C4-2B (cell line): ENCODE results near the gene BCR.

Source experiments
- ZFX ChIP-seq: fragments of 450-650 bp; IDR thresholded peaks from 2 replicates; pipeline ENCODE4 v1.6.1; 2017
- TF ChIP-seq, protein P1 (sequence below): fragments of 450-650 bp; conservative IDR thresholded peaks from 2 replicates; pipeline ENCODE4 v1.5.1; 2017; ENCODE audit warnings: mild to moderate bottlenecking

DNA sequence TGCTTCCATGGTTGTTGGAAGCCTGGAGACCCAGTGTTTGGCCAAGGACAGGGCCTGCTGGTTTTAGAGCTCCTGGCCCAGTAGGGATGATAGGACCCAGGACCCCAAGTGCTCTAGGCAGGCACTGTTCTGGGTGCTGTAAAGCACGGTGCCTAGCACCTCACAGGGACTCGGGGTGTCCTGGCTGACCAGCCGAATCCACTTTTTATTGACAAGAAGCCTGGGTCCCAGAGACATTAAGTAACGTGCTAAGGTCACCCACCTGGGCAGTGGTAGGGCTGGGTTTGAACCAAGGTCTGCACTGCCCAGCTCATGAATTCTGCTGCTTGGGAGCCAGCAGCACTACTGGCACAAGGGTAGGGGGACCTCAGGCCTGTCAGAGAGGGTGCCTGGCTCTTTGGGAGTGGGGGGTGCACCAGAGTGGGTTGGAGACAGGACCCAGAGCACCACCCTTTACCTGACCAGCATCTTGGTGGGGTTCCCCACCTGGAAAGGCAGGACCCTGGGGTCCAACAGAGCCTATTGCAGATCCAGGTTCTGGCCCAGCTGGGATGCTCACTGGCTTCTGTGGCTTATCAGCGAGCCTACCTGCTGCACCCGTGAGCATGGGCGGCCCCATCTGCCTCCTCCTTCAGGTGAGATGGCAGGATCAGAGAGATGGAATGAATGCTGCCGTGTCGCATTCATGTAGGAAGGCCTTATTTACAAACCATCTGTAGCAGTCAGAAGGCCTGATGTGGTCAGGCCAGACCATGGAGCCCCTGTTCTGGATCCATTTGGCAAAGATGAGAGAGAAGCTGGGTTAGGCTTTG is 52.0 kb downstream of the BCR start:
- TF ChIP-seq, protein P1, sequence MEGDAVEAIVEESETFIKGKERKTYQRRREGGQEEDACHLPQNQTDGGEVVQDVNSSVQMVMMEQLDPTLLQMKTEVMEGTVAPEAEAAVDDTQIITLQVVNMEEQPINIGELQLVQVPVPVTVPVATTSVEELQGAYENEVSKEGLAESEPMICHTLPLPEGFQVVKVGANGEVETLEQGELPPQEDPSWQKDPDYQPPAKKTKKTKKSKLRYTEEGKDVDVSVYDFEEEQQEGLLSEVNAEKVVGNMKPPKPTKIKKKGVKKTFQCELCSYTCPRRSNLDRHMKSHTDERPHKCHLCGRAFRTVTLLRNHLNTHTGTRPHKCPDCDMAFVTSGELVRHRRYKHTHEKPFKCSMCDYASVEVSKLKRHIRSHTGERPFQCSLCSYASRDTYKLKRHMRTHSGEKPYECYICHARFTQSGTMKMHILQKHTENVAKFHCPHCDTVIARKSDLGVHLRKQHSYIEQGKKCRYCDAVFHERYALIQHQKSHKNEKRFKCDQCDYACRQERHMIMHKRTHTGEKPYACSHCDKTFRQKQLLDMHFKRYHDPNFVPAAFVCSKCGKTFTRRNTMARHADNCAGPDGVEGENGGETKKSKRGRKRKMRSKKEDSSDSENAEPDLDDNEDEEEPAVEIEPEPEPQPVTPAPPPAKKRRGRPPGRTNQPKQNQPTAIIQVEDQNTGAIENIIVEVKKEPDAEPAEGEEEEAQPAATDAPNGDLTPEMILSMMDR, result no peak
- TF ChIP-seq ZFX, result no peak
